Suprapubic skin (tissue), 4 donors: ENCODE results near the gene ARID5B. TPM values are rescaled to one million over a fixed set of nuclear protein-coding genes. Genes with fewer than 3 reads are reported as not detected.
A peak's percentile ranks its signal among the peaks of the same experiment; 100 is the strongest.

Experiments used
- DNase-seq, 2 donors: peaks; one replicate each; pipeline ENCODE4 v3.0.0-alpha.2; 2019; ENCODE audit warnings: low spot score in 2 of 2
- H3K27ac ChIP-seq: fragments of 200-600 bp; sonication (generic); one replicate; pipeline ENCODE4 v1.5.1; 2019
- H3K27me3 ChIP-seq: fragments of 200-600 bp; sonication (generic); one replicate; pipeline ENCODE4 v1.5.1; 2019
- H3K36me3 ChIP-seq: fragments of 200-600 bp; sonication (generic); one replicate; pipeline ENCODE4 v1.5.1; 2019
- H3K4me1 ChIP-seq: fragments of 200-600 bp; sonication (generic); one replicate; pipeline ENCODE4 v1.5.1; 2019
- H3K4me3 ChIP-seq: fragments of 200-600 bp; sonication (generic); one replicate; pipeline ENCODE4 v1.5.1; 2019; ENCODE audit warnings: mild to moderate bottlenecking
- H3K9me3 ChIP-seq: fragments of 200-600 bp; sonication (generic); one replicate; pipeline ENCODE4 v1.5.1; 2019
- EP300 ChIP-seq: sonication (generic); formaldehyde crosslinking; IDR thresholded peaks from one replicate; pipeline ENCODE4 v1.6.1; 2017; ENCODE audit warnings: antibody characterized with exemption
- POLR2A ChIP-seq, 2 donors: fragments of 450-650 bp; IDR thresholded peaks; one replicate each; pipeline ENCODE4 v1.6.1; 2017; ENCODE audit warnings: antibody characterized with exemption in 2 of 2, mild to moderate bottlenecking in 2 of 2, moderate library complexity in 2 of 2
- POLR2AphosphoS5 ChIP-seq, 3 donors: sonication (generic); formaldehyde crosslinking; IDR thresholded peaks; one replicate each; pipeline ENCODE4 v1.6.1; 2017; ENCODE audit warnings: antibody characterized with exemption in 3 of 3
- WGBS: methylation state at CpG from one replicate; pipeline ENCODE4 v1.1.5; 2018; 5-methylcytosine and 5-hydroxymethylcytosine counted together
- total RNA-seq, 4 donors: library from RNA; depleted of rRNA; stranded (reverse); fragments of >200 nt; gene quantifications; one replicate each; pipeline ENCODE4 v1.1.0, GENCODE V29; 2016
- TF ChIP-seq, protein P1 (sequence below), 2 donors: fragments of 200-600 bp in 1 of 2; fragments of 450-650 bp in 1 of 2; sonication (generic) in 1 of 2; IDR thresholded peaks; one replicate each; pipeline ENCODE4 v1.5.1; 2016 to 2019; ENCODE audit warnings: antibody characterized with exemption in 2 of 2, mild to moderate bottlenecking in 1 of 2, moderate library complexity in 1 of 2

ARID5B gene
- total RNA-seq, 4 donors from 2014 or later, result 45.4 to 75.2 (median 71.9) TPM

DNA sequence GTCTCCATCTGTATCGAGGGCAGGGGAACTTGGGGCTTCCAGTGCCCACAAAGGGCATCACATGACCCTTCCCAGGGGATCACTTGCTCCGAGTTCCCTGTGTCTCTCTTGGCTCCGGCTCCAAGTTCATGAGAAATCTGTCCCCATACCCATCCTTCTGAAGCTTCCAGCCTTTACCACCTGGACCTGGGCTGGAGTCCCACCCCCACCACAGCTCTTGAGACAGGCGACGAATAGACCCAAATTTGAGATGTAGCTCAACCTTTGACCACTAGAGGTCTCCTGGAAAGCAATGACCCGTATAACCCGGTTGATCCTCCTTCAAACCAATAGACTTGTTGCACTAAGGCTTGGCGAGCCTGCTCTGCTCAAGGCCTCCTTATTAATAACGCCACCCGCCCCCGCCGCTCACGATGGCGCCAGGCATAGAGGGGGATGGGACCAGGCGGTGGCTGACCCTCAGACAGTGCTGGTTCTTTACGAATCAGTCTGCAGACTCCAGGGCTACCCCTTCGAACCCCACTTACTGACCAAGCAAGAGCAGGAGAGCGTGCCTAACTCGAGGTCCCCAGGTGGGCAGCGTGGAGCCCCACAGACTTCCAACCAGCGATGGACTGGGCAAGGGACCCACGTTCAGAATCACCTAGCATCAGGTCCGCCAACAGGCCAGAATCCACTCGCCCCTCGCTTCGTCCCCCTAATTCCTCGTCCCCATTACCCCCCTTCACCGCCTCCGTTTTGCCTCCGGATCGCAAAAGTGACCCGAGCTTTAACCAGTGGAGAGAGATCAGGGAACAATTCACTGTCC lies 4.4 kb upstream of the ARID5B start:
- peak overlapping the region; percentile 57 for H3K27ac ChIP-seq
- DNase-seq, result peak in 1 of 2 donors; percentile 82
- H3K36me3 ChIP-seq, result no peaks in the 10 kb centered on the region
- peaks cover 37% of the 10 kb centered on the region for H3K4me1 ChIP-seq
- no peaks in the 10 kb centered on the region for H3K27me3 ChIP-seq
- TF ChIP-seq, protein P1, sequence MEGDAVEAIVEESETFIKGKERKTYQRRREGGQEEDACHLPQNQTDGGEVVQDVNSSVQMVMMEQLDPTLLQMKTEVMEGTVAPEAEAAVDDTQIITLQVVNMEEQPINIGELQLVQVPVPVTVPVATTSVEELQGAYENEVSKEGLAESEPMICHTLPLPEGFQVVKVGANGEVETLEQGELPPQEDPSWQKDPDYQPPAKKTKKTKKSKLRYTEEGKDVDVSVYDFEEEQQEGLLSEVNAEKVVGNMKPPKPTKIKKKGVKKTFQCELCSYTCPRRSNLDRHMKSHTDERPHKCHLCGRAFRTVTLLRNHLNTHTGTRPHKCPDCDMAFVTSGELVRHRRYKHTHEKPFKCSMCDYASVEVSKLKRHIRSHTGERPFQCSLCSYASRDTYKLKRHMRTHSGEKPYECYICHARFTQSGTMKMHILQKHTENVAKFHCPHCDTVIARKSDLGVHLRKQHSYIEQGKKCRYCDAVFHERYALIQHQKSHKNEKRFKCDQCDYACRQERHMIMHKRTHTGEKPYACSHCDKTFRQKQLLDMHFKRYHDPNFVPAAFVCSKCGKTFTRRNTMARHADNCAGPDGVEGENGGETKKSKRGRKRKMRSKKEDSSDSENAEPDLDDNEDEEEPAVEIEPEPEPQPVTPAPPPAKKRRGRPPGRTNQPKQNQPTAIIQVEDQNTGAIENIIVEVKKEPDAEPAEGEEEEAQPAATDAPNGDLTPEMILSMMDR (IDR thresholded peaks at IDR 0.05), result peak; percentile 55 to 65
- TF ChIP-seq POLR2A (IDR thresholded peaks at IDR 0.05), result no peak
- WGBS, result 19% methylated on average over 24 of the region's 32 CpGs
- no peaks in the 10 kb centered on the region for H3K9me3 ChIP-seq
- H3K4me3 ChIP-seq, result peak overlapping the region; percentile 44

DNA sequence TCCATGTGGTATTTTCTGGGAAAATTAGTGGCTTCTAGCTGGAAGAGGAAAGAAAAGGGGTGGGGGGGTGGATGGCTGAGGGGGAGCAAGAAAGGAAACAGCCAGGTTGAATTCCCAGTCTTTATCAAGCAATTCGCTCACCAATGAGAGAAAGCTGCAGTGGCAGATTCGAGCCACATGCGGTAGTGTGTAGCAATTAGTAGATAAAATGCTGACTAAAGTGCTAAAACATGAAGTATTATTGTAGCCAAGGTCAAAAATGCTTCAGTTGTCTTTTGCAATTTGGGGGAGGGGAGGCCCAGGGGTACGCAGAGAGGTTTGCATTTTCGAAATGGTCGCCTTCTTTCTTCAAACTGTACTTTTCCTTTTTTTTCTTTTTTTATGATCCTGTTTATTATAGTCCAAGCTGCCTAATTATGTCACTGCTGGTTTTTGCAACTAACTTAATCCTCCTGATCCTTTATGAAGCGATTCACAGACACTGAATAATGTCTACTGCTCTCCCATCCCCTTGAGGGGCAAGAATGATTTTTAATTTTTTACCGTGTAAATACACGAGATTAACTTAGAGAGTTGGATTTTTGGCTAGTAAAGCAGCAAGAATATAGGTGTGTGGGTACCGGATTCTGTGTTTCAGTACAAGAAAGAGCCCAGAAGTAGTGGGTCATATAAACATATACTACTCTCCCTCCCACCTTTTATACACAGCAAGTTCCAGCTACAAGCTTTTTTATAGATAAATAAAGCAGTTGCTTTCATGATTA lies 3.6 kb upstream of the ARID5B start:
- Histone ChIP-seq H3K9me3 (no peaks in the 10 kb centered on the region), H3K27ac (peak overlapping the region; percentile 57), H3K4me1 (peaks cover 37% of the 10 kb centered on the region), H3K27me3 (no peaks in the 10 kb centered on the region), H3K4me3 (peak overlapping the region; percentile 44), H3K36me3 (no peaks in the 10 kb centered on the region)
- DNase-seq, result no peak
- 27% methylated on average over 10 of the region's 10 CpGs for WGBS
- TF ChIP-seq, protein P1 (IDR thresholded peaks at IDR 0.05), result peak; percentile 15 to 33
- TF ChIP-seq POLR2AphosphoS5 (IDR thresholded peaks at IDR 0.05) (no peak), POLR2A (IDR thresholded peaks at IDR 0.05) (no peak)

DNA sequence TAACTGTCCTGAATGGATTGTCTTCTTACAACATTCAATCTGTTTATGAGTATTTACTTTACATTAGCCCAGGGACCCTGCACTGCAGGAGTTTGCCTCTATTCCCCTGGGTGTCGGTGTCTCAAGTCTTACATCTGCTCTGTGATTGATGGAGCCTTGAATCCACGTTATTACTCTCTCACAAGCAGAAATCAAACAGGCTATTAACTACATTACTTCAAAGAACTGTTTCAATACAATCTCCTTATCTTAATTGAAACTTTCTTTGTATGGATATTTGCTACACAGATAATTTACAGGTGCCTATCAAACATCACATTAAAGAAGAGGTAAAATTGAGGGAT lies 3.1 kb upstream of the ARID5B start:
- Histone ChIP-seq H3K36me3 (no peaks in the 10 kb centered on the region), H3K9me3 (no peaks in the 10 kb centered on the region), H3K4me3 (no peak overlapping the region), H3K27me3 (no peaks in the 10 kb centered on the region), H3K27ac (no peak overlapping the region), H3K4me1 (peaks cover 37% of the 10 kb centered on the region)
- 65% methylated on average over 2 of the region's 2 CpGs for WGBS
- TF ChIP-seq EP300 (no peak), POLR2A (IDR thresholded peaks at IDR 0.05) (no peak), POLR2AphosphoS5 (IDR thresholded peaks at IDR 0.05) (no peak)
- TF ChIP-seq, protein P1 (IDR thresholded peaks at IDR 0.05), result no peak
- DNase-seq, result no peak

DNA sequence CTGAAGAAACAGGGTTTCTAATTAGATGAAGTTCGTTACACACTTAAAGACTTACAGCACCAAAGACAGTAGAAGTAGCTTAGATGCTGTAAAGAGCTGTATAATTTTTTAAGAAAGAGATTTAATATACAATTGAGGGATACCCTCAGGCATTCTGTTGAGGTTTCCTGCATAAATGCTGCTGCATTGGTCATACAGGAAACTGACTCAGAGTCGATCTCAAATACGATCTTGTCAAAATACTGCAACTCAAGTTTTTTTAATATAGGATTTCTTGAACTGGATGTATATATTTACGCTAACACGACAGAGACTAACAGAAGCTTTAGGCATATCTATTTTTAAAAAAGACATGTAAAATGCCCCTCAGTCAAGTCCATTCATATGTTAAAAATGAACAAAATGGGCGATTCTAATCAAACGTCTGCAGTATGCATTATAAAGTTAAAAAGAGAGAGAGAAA lies 2.4 kb upstream of the ARID5B start:
- no peaks in the 10 kb centered on the region for H3K9me3 ChIP-seq
- peak overlapping the region; percentile 93 for H3K4me3 ChIP-seq
- TF ChIP-seq, protein P1 (IDR thresholded peaks at IDR 0.05), result no peak
- TF ChIP-seq EP300, result no peak
- DNase-seq, result no peak
- peaks cover 40% of the 10 kb centered on the region for H3K4me1 ChIP-seq
- no peaks in the 10 kb centered on the region for H3K36me3 ChIP-seq
- no peak overlapping the region for H3K27ac ChIP-seq
- 57% methylated on average over 7 of the region's 7 CpGs for WGBS
- no peaks in the 10 kb centered on the region for H3K27me3 ChIP-seq

DNA sequence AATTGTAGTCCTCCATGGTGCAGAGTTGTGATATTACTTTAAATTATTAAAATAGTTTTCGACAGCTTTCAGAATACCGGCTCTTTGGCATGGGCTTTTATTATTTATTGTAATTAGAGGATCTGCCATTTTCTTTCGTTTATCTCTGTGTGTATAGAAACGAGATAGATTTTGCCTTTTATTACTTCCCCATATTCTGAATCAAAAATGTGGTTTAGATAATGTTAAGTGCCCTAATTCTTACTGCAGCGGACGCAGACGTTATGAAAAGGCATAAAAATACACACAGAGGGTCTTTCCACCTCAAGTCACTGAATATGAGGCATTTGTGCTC lies 1.9 kb upstream of the ARID5B start:
- Histone ChIP-seq H3K9me3 (no peaks in the 10 kb centered on the region), H3K4me3 (peak overlapping the region; percentile 93), H3K4me1 (peaks cover 45% of the 10 kb centered on the region), H3K36me3 (no peaks in the 10 kb centered on the region), H3K27me3 (no peaks in the 10 kb centered on the region), H3K27ac (peak overlapping the region; percentile 99)
- 7% methylated on average over 7 of the region's 7 CpGs for WGBS
- TF ChIP-seq POLR2A (IDR thresholded peaks at IDR 0.05) (no peak), EP300 (no peak), POLR2AphosphoS5 (IDR thresholded peaks at IDR 0.05) (no peak)
- TF ChIP-seq, protein P1 (IDR thresholded peaks at IDR 0.05), result no peak
- DNase-seq, result no peak
